ENCODE data around the gene RECQL5. TPM values are rescaled to one million over a fixed set of nuclear protein-coding genes. Genes with fewer than 3 reads are reported as not detected.
"Not testable (repeated sequence)": the region's sequence is repeated elsewhere in the genome, so short reads cannot be mapped to it uniquely, and the experiment has no call there.

The RECQL5 gene
- total RNA-seq, 1 donor from 2014 or later: 9.8 TPM

- DNase-seq: no peak
Measured at GRCh38 chr17:75615301-75615700, 51.7 kb downstream of the RECQL5 start.

GRCh38 chr17:75614556-75615270, 52.2 kb downstream of the RECQL5 start:
- no peak for DNase-seq

GRCh38 chr17:75614006-75614405, 52.9 kb downstream of the RECQL5 start:
- no peak for DNase-seq

- DNase-seq: no peak
Measured at GRCh38 chr17:75612906-75613626, 53.9 kb downstream of the RECQL5 start.

GRCh38 chr17:75611851-75612429, 55.0 kb downstream of the RECQL5 start:
- no peak for DNase-seq

GRCh38 chr17:75610103-75610984, 56.6 kb downstream of the RECQL5 start:
- DNase-seq: no peak

- no peak for DNase-seq
Measured at GRCh38 chr17:75607086-75607485, 59.9 kb downstream of the RECQL5 start.

GRCh38 chr17:75605790-75606189, 61.2 kb downstream of the RECQL5 start:
- no peak for DNase-seq

- no peak for DNase-seq
Measured at GRCh38 chr17:75604034-75604695, 62.8 kb downstream of the RECQL5 start.

- DNase-seq: no peak
Measured at GRCh38 chr17:75603123-75603522, 63.8 kb downstream of the RECQL5 start.

GRCh38 chr17:75602644-75603043, 64.3 kb downstream of the RECQL5 start:
- no peak for DNase-seq

- no peak for DNase-seq
Measured at GRCh38 chr17:75601057-75601987, 65.6 kb downstream of the RECQL5 start.

GRCh38 chr17:75596320-75597087, 70.5 kb downstream of the RECQL5 start:
- DNase-seq: no peak

- DNase-seq: no peak
Measured at GRCh38 chr17:75595920-75596313, 71.0 kb downstream of the RECQL5 start.

GRCh38 chr17:75595284-75595919, 71.6 kb downstream of the RECQL5 start:
- DNase-seq: no peak

GRCh38 chr17:75594499-75595283, 72.3 kb downstream of the RECQL5 start:
- DNase-seq: no peak

- DNase-seq: not testable (repeated sequence)
Measured at GRCh38 chr17:75593430-75593829, 73.5 kb downstream of the RECQL5 start.

GRCh38 chr17:75592348-75593020, 74.5 kb downstream of the RECQL5 start:
- no peak for DNase-seq

Data from occipital lobe (tissue), 2 donors.